GM12891 (cell line): ENCODE results near the gene ISG20.

ENCODE experiments used
- PAX5 ChIP-seq: IDR thresholded peaks from 2 replicates; pipeline ENCODE4 v1.6.1; 2011; ENCODE audit warnings: low read length, moderate library complexity, mild to moderate bottlenecking; ENCODE audit not compliant: insufficient read depth, severe bottlenecking
- POLR2A ChIP-seq: IDR thresholded peaks from 2 replicates; pipeline ENCODE4 v1.6.1; 2011; ENCODE audit warnings: low read depth, low read length, control low read depth
- POLR2AphosphoS5 ChIP-seq: IDR thresholded peaks from 2 replicates; pipeline ENCODE4 v1.6.1; 2011; ENCODE audit warnings: low read depth, low read length, control low read depth
- POU2F2 ChIP-seq: IDR thresholded peaks from 2 replicates; pipeline ENCODE4 v1.6.1; 2011; ENCODE audit warnings: low read depth, mild to moderate bottlenecking, control low read depth, low read length, moderate library complexity
- SPI1 ChIP-seq: IDR thresholded peaks from 2 replicates; pipeline ENCODE4 v1.6.1; 2011; ENCODE audit warnings: low read depth, low read length, control low read depth
- TAF1 ChIP-seq: IDR thresholded peaks from 2 replicates; pipeline ENCODE4 v1.6.1; 2011; ENCODE audit warnings: low read depth, low read length, control low read depth

DNA sequence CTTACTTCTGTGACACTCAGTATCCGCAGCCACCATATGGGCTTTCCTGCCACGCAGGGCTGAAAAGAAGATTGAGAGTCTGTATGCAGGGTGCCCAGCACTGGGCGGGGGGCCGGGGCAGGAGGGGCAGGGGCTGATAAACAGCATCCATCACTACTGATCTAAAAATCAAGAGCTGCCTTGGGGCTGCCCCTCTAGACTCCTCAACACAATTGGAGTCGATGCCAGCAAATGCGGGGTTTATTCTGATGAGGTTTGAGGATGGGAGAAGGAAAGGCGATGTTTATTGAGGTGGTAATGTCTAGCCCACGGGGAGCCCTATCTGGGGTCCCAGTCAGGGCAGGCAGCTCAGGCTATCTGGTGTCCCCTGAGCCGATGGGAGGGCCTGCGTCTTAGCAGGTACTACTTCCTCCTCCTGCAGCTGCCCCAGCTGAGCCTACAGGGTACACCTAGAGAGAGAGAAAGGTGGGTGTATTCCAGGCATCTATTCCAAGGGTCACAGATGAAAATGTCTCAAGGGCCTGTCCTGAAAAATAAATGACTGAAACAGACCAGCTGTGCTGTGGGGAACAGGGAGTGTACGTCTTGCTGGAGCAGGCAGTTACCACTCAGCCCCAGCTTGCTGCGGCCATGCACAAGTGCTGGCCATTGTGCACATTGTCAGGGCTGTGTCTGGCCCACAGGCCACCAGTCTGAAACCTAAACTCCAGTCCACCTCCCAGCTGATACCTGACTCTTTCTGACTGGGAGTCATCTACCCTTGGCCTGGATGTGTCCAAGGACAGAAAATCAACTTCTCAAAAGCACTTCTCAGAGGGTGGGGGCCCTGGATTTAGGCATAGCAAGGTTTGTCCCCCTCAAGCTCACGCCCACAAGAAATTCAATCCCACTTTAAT, 19.5 kb downstream of the ISG20 start:
- TF ChIP-seq TAF1 (no peak), POLR2A (no peak), POLR2AphosphoS5 (no peak), POU2F2 (no peak), SPI1 (no peak), PAX5 (no peak)
